ENCODE results near the gene CHCHD6. TPM values are rescaled to one million over a fixed set of nuclear protein-coding genes. Genes with fewer than 3 reads are reported as not detected.

CHCHD6 gene
- total RNA-seq, 2 experiments from 2014 or later: 16.6 to 21.2 TPM

- intact Hi-C loops (cut with micrococcal nuclease): no loop called here
- no peak overlapping the region for H3K4me3 Mint-ChIP-seq
- ATAC-seq (no peak), DNase-seq (no peak)
- H3K4me1 Mint-ChIP-seq (ENCODE audit: low read depth): peaks cover 8% of the 10 kb centered on the region
- ChIA-PET POLR2A (interaction anchor here (0.7 kb wide), 1 partner anchor 25 kb away, joined by 3 read pairs; no protein-coding TSS in a partner anchor), CTCF (no interaction called here)
- peaks cover 5% of the 10 kb centered on the region for H3K36me3 Mint-ChIP-seq (ENCODE audit: low read depth)
- TF ChIP-seq CTCF (IDR thresholded peaks at IDR 0.05): no peak
- no peaks in the 10 kb centered on the region for H3K27me3 Mint-ChIP-seq
- no peaks in the 10 kb centered on the region for H3K9me3 Mint-ChIP-seq
- no peak overlapping the region for H3K27ac Mint-ChIP-seq
Observed at GRCh38 chr3:126746395-126747177, 42.5 kb downstream of the CHCHD6 start.

GRCh38 chr3:126747768-126748167 is 43.7 kb downstream of the CHCHD6 start:
- Mint-ChIP-seq H3K9me3 (no peaks in the 10 kb centered on the region), H3K27ac (no peak overlapping the region), H3K36me3 (ENCODE audit: low read depth) (no peaks in the 10 kb centered on the region), H3K4me3 (no peak overlapping the region), H3K27me3 (no peaks in the 10 kb centered on the region), H3K4me1 (ENCODE audit: low read depth) (peaks cover 8% of the 10 kb centered on the region)
- ATAC-seq (no peak), DNase-seq (no peak)
- POLR2A ChIA-PET: no interaction called here
- no peak for TF ChIP-seq CTCF (IDR thresholded peaks at IDR 0.05)
- intact Hi-C loops (cut with micrococcal nuclease): no loop called here
- CTCF ChIA-PET: no interaction called here

- ChIA-PET POLR2A (interaction anchor here (1.7 kb wide), 1 partner anchor 10 kb away, joined by 4 read pairs; no protein-coding TSS in a partner anchor), CTCF (no interaction called here)
- H3K27me3 Mint-ChIP-seq: no peaks in the 10 kb centered on the region
- ATAC-seq (no peak), DNase-seq (no peak)
- peaks cover 8% of the 10 kb centered on the region for H3K4me1 Mint-ChIP-seq (ENCODE audit: low read depth)
- TF ChIP-seq CTCF (IDR thresholded peaks at IDR 0.05): no peak
- no peak overlapping the region for H3K27ac Mint-ChIP-seq
- intact Hi-C loops (cut with micrococcal nuclease): no loop called here
- no peaks in the 10 kb centered on the region for H3K9me3 Mint-ChIP-seq
- H3K36me3 Mint-ChIP-seq (ENCODE audit: low read depth): no peaks in the 10 kb centered on the region
- H3K4me3 Mint-ChIP-seq: no peak overlapping the region
Observed at GRCh38 chr3:126748701-126749546, 44.9 kb downstream of the CHCHD6 start.

- peaks cover 8% of the 10 kb centered on the region for H3K4me1 Mint-ChIP-seq (ENCODE audit: low read depth)
- no peak overlapping the region for H3K27ac Mint-ChIP-seq
- DNase-seq (no peak), ATAC-seq (no peak)
- H3K36me3 Mint-ChIP-seq (ENCODE audit: low read depth): no peaks in the 10 kb centered on the region
- H3K4me3 Mint-ChIP-seq: no peak overlapping the region
- intact Hi-C loops (cut with micrococcal nuclease): no loop called here
- CTCF ChIA-PET: interaction anchor here (1.3 kb wide), 1 partner anchor 11 kb away, joined by 3 read pairs; no protein-coding TSS in a partner anchor
- H3K9me3 Mint-ChIP-seq: no peaks in the 10 kb centered on the region
- TF ChIP-seq CTCF (IDR thresholded peaks at IDR 0.05): no peak
- no peaks in the 10 kb centered on the region for H3K27me3 Mint-ChIP-seq
- POLR2A ChIA-PET: interaction anchor here (1.7 kb wide), 1 partner anchor 10 kb away, joined by 4 read pairs; no protein-coding TSS in a partner anchor
Observed at GRCh38 chr3:126749547-126749875, 45.5 kb downstream of the CHCHD6 start.

Data from activated CD8-positive, alpha-beta T cell treated with anti-CD3 and anti-CD28 coated beads for 36 hours (primary cell).